MCF 10A (cell line): ENCODE data around the gene CRK. TPM values are rescaled to one million over a fixed set of nuclear protein-coding genes. Genes with fewer than 3 reads are reported as not detected.
A peak's percentile ranks its signal among the peaks of the same experiment; 100 is the strongest.
"Not testable (repeated sequence)": the region's sequence is repeated elsewhere in the genome, so short reads cannot be mapped to it uniquely, and the experiment has no call there.

Experiments used
- BruUV-seq: library from RNA; stranded (reverse); fragments of 400-500 nt; replicated peaks from 2 replicates; lab custom pipeline; 2021; lab: Mats Ljungman, UMichigan
- CTCF ChIA-PET: fragments of 300-600 bp; sonication (Branson Sonifier 250); formaldehyde crosslinking; extraction: SDS; loops from one replicate; lab custom pipeline; 2021; ENCODE audit warnings: antibody characterized with exemption, inconsistent platforms; lab: Yijun Ruan, JAX
- POLR2A ChIA-PET: fragments of 300-600, 350-650 bp; sonication (Branson Sonifier 250); formaldehyde crosslinking; extraction: SDS; loops from one replicate; lab custom pipeline; 2020; ENCODE audit warnings: antibody characterized with exemption, inconsistent platforms; lab: Yijun Ruan, JAX
- DNase-seq: peaks from one replicate; pipeline ENCODE4 v3.0.0-alpha.2; 2018; ENCODE audit not compliant: unreplicated experiment
- H3K27ac Mint-ChIP-seq: one replicate; pipeline ENCODE4 v1.8.0; 2022; ENCODE audit warnings: mild to moderate bottlenecking, low read depth, mixed read lengths; ENCODE audit not compliant: unreplicated experiment
- H3K27me3 Mint-ChIP-seq: one replicate; pipeline ENCODE4 v1.8.0; 2022; ENCODE audit warnings: mixed read lengths; ENCODE audit not compliant: insufficient read depth, unreplicated experiment
- H3K36me3 Mint-ChIP-seq: one replicate; pipeline ENCODE4 v1.8.0; 2022; ENCODE audit warnings: mild to moderate bottlenecking, moderate library complexity, mixed read lengths; ENCODE audit not compliant: insufficient read depth, unreplicated experiment
- H3K4me1 Mint-ChIP-seq: one replicate; pipeline ENCODE4 v1.8.0; 2022; ENCODE audit warnings: mixed read lengths; ENCODE audit not compliant: insufficient read depth, unreplicated experiment
- H3K4me3 Mint-ChIP-seq: one replicate; pipeline ENCODE4 v1.8.0; 2022; ENCODE audit warnings: mild to moderate bottlenecking, moderate library complexity, mixed read lengths; ENCODE audit not compliant: unreplicated experiment
- H3K9me3 Mint-ChIP-seq: one replicate; pipeline ENCODE4 v1.8.0; 2022; ENCODE audit warnings: mixed read lengths; ENCODE audit not compliant: unreplicated experiment
- intact Hi-C: fragments of 100-400 bp; cut with micrococcal nuclease; formaldehyde crosslinking; loops from 2 replicates; pipeline ENCODE4 v1.14.1; 2022
- total RNA-seq: library from RNA; stranded (reverse); gene quantifications from 2 replicates; pipeline ENCODE4 v1.2.3, GENCODE V29; 2022
- TF ChIP-seq, protein P1 (sequence below): fragments of 200-600 bp; IDR thresholded peaks from one replicate; pipeline ENCODE4 v1.8.0; 2022; ENCODE audit warnings: antibody characterized with exemption, mild to moderate bottlenecking; ENCODE audit not compliant: unreplicated experiment

Gene CRK
- total RNA-seq, 1 experiment from 2014 or later: 70.6 TPM

DNA sequence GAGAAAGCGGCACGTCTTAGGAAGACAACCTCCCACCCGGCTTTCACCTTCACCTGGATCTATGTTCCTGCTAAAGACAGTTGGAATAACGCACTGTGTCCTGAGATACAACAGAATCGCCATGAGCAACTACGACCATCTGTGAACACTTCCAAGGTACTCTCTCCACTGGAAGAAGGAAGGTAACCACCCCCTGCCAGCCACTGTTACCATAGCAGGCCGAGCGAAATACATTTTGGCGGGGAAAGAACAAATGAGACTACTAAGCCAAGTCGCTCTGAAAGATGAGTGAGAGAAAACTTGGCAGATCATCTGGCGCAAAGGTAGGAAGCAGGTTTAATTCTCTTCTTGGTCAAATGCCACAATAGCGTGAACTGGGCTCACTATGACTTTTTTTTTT is 9.8 kb downstream of the CRK start:
- no peaks in the 10 kb centered on the region for H3K27me3 Mint-ChIP-seq
- DNase-seq: no peak
- H3K4me3 Mint-ChIP-seq: no peak overlapping the region
- intact Hi-C loops: no loop called here
- peaks cover 5% of the 10 kb centered on the region for H3K4me1 Mint-ChIP-seq
- TF ChIP-seq, protein P1, sequence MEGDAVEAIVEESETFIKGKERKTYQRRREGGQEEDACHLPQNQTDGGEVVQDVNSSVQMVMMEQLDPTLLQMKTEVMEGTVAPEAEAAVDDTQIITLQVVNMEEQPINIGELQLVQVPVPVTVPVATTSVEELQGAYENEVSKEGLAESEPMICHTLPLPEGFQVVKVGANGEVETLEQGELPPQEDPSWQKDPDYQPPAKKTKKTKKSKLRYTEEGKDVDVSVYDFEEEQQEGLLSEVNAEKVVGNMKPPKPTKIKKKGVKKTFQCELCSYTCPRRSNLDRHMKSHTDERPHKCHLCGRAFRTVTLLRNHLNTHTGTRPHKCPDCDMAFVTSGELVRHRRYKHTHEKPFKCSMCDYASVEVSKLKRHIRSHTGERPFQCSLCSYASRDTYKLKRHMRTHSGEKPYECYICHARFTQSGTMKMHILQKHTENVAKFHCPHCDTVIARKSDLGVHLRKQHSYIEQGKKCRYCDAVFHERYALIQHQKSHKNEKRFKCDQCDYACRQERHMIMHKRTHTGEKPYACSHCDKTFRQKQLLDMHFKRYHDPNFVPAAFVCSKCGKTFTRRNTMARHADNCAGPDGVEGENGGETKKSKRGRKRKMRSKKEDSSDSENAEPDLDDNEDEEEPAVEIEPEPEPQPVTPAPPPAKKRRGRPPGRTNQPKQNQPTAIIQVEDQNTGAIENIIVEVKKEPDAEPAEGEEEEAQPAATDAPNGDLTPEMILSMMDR: no peak
- H3K36me3 Mint-ChIP-seq: peaks cover 39% of the 10 kb centered on the region
- no TSS peak for BruUV-seq
- H3K9me3 Mint-ChIP-seq: no peaks in the 10 kb centered on the region
- CTCF ChIA-PET: interaction anchor here (0.6 kb wide), 1 partner anchor 86 kb away, joined by 5 read pairs; no protein-coding TSS in a partner anchor
- POLR2A ChIA-PET: interaction anchor here (1.2 kb wide), 1 partner anchor 33 kb away, joined by 3 read pairs; no protein-coding TSS in a partner anchor
- H3K27ac Mint-ChIP-seq: peak overlapping the region; percentile 12

DNA sequence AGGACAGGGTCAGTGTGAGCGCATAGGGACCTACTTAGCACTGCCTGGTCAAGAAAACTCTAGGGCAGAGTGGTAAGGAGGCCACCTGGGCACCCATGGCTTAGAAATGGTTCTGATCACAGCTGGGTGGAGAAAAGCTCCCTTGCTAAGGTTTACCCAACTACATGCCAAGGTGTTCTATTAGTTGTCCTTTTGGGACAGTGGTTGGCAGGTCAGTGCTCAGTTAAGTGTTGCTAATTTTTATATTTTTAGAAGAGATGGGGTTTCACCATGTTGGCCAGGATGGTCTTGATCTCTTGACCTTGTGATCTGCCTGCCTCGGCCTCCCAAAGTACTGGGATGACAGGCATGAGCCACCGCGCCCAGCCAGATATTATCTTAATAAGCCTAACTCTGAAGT is 10.3 kb downstream of the CRK start:
- Mint-ChIP-seq H3K36me3 (peaks cover 40% of the 10 kb centered on the region), H3K27ac (peak overlapping the region; percentile 31)
- H3K4me3 Mint-ChIP-seq, H3K27me3 Mint-ChIP-seq, CTCF ChIA-PET, BruUV-seq, DNase-seq, intact Hi-C loops, H3K9me3 Mint-ChIP-seq, H3K4me1 Mint-ChIP-seq: not testable (repeated sequence)
- POLR2A ChIA-PET: interaction anchor here (1.2 kb wide), 1 partner anchor 33 kb away, joined by 3 read pairs; no protein-coding TSS in a partner anchor

DNA sequence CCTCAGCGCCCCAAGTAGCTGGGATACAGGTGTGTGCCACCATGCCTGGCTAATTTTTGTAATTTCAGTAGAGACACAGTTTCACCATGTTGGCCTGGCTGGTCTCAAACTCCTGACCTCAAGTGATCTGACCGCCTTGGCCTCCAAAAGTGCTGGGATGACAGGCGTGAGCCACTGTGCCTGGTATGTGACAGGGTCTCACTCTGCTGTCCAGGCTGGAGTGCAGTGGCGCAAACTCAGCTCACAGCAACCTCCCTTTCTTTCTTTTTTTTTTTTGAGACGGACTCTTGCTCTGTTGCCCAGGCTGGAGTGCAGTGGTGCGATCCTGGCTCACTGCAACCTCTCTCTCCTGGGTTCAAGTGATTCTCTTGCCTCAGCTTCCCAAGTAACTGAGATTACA is 13.3 kb downstream of the CRK start:
- CTCF ChIA-PET, BruUV-seq: not testable (repeated sequence)
- peaks cover 44% of the 10 kb centered on the region for H3K36me3 Mint-ChIP-seq

DNA sequence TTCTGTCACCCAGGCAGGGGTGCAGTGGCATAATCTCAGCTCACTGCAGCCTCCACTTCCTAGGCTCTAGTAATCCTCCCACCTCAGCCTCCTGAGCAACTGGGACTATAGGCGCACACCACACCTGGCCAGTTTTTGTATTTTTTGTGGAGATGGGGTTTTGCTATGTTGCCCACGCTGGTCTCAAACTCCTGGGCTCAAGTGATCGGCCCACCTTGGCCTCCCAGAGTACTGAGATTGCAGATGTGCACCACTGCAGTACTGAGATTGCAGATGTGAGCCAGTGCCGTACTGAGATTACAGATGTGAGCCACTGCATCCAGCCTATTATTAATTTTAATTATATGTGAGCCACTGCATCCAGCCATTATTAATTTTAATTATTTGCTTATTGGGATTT is 13.8 kb downstream of the CRK start:
- no TSS peak for BruUV-seq
- DNase-seq: no peak
- no peaks in the 10 kb centered on the region for H3K9me3 Mint-ChIP-seq
- no peaks in the 10 kb centered on the region for H3K4me1 Mint-ChIP-seq
- H3K27ac Mint-ChIP-seq: no peak overlapping the region
- H3K27me3 Mint-ChIP-seq: no peaks in the 10 kb centered on the region
- intact Hi-C loops: no loop called here
- TF ChIP-seq, protein P1: no peak
- CTCF ChIA-PET: no interaction called here
- no peak overlapping the region for H3K4me3 Mint-ChIP-seq
- POLR2A ChIA-PET: interaction anchor here (0.6 kb wide), 1 partner anchor 19 kb away, joined by 3 read pairs; no protein-coding TSS in a partner anchor
- peaks cover 48% of the 10 kb centered on the region for H3K36me3 Mint-ChIP-seq

More for the DNA sequence above, 13.3 kb downstream of the CRK start:
- H3K4me3 Mint-ChIP-seq, H3K27me3 Mint-ChIP-seq, H3K9me3 Mint-ChIP-seq, H3K4me1 Mint-ChIP-seq, H3K27ac Mint-ChIP-seq, DNase-seq, intact Hi-C loops: not testable (repeated sequence)
- POLR2A ChIA-PET: interaction anchor here (0.7 to 2.1 kb wide), 2 partner anchors 8 to 74 kb away, joined by 3 to 8 read pairs; no protein-coding TSS in a partner anchor

DNA sequence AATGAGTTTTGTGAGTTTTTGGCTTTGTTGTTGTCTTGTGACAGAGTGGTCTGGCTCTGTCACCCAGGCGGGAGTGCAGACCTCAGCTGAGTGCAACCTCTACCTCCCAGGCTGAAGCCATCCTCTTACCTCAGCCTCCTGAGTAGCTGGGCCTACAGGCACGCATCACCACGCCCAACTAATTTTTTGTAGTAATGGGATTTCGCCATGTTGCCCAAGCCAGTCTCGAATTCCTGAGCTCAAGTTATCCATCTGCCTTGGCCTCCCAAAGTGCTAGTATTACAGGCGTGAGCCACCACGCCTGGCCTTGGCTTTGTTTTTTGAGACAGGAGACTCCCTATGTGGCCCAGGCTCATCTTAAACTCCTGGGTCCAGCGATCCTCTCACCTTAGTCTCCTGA is 15.1 kb downstream of the CRK start:
- Mint-ChIP-seq H3K36me3 (peaks cover 61% of the 10 kb centered on the region), H3K9me3 (no peaks in the 10 kb centered on the region), H3K4me3 (no peak overlapping the region), H3K4me1 (peaks cover under 1% of the 10 kb centered on the region), H3K27ac (no peak overlapping the region), H3K27me3 (no peaks in the 10 kb centered on the region)
- TF ChIP-seq, protein P1: no peak
- BruUV-seq: no TSS peak
- ChIA-PET POLR2A (interaction anchor here (0.6 to 2.0 kb wide), 4 partner anchors 9 to 43 kb away, joined by 3 to 7 read pairs (median 4); partner anchors contain the start of gene CRK), CTCF (interaction anchor here (0.6 kb wide), 1 partner anchor 17 kb away, joined by 6 read pairs; no protein-coding TSS in a partner anchor)
- intact Hi-C loops: no loop called here
- DNase-seq: no peak
